NCI-H526 (cell line): ENCODE results near the gene BRAP.
"Not testable (repeated sequence)": the region's sequence is repeated elsewhere in the genome, so short reads cannot be mapped to it uniquely, and the experiment has no call there.

ENCODE experiments used
- DNase-seq, 2 experiments: peaks; one replicate each; lab custom pipeline; 2025; lab: John Stamatoyannopoulos, UW

BRAP gene

GRCh38 chr12:111607239-111607638, 78.5 kb downstream of the BRAP start:
- DNase-seq, result peak in 1 of 2 experiments; percentile 11

GRCh38 chr12:111606767-111607230, 79.0 kb downstream of the BRAP start:
- no peak for DNase-seq

- no peak for DNase-seq
Observed at GRCh38 chr12:111605911-111606766, 79.6 kb downstream of the BRAP start.

DNA sequence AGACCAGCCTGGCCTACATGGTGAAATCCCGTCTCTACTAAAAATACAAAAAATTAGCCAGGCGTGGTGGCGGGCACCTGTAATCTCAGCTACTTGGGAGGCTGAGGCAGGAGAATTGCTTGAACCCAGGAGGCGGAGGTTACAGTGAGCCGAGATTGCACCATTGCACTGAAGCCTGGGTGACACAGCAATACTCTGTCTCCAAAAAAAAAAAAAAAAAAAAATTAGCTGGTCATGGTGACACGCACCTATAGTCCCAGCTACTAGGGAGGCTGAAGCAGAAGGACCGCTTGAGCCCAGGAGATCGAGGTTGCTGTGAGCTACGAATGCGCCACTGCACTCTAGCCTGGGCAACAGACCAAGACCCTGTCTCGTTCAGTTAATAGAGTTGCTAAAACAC, 82.9 kb downstream of the BRAP start:
- DNase-seq, result not testable (repeated sequence)

- DNase-seq, result no peak
Observed at GRCh38 chr12:111602348-111602747, 83.4 kb downstream of the BRAP start.

DNA sequence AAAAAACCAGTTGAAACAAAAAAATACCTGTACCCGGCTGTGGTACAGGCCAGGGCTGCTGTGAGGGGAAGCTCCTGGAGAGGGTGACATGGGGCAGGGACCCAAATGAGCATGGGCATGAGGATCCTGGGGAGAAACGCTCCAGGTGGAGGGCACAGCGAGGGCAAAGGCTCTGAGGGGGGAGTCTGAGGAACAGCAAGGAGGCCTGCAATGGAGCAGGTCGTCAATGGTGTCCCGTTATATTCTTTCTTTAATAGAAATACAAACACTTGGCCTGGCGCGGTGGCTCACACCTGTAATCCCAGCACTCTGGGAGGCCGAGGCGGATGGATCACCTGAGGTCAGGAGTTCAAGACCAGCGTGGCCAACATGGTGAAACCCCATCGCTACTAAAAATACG, 84.8 kb downstream of the BRAP start:
- DNase-seq, result not testable (repeated sequence)

DNA sequence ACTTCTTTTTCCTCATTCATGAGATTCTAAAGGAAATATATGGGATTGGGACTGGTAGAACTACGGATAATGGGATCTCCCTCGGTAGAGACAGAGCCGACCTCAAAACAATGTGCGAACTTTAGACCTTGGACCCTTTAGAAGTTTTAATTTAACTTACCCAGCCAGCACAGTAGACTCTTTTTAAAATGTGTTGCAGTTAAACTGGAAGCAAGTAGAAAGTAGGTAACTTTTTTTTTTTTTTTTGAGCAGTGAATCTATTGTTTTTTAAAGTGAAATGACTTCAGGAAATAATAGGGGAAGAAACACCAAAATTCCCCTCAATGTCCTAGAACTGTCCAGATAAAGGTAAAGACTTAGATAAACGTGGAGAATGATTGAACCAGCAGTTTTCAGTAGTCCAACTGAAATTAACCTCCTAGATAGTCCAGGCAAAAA, 85.5 kb downstream of the BRAP start:
- no peak for DNase-seq

GRCh38 chr12:111599453-111600204, 86.1 kb downstream of the BRAP start:
- peak; percentile 72 to 94 for DNase-seq

GRCh38 chr12:111598637-111599452, 86.9 kb downstream of the BRAP start, which contains the start of gene ATXN2:
Gene ATXN2 (minus strand): TSS chr12:111599315. CDS start chr12:111599034, 281 bp downstream.
- peak in 1 of 2 experiments; percentile 91 for DNase-seq

- peak; percentile 32 to 70 for DNase-seq
Observed at GRCh38 chr12:111597831-111598636, 87.7 kb downstream of the BRAP start.

DNA sequence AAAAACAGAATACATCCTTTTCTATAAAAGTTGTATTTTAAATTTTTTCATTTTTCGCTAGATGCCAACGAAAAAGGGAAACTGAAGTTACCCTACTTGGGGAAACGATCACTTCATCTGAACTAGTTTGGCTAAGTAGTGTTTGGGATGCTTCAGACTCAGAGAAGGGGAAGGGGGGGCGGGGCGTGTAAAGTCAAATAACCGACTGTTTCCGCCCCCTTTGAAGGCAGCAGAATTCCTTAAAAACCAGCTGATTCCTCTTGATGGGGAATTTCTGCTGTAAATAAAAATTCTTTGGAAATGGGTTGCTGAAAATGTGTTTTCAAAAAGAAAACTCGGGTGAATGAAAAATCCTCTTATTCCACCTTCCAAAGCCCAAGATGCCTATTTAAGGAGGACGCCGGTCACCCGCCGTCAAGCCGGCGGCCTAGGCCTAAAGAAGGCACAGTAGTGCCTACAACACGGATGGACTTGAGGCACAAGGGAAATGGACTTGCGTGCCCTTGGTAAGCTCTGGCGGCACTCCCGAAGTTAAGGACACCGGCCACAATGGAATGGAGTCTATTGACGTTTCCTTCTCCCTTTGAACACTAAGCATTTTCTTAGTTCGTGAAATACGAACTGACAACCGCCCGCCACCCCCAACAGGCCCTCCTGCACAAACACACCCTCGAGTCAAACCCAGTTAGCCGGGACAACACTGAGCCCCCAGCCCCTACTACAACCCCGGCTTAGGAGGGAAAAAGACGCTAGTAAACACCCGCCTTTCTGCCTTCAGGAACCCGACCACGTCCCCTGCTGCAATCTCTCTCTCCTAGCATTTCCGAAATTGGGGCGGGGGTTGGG, 88.5 kb downstream of the BRAP start:
- DNase-seq, result peak; percentile 66 to 80

- not testable (repeated sequence) for DNase-seq
Observed at GRCh38 chr12:111595341-111595835, 90.4 kb downstream of the BRAP start.
